ENCODE results near the gene PARVB. TPM values are rescaled to one million over a fixed set of nuclear protein-coding genes. Genes with fewer than 3 reads are reported as not detected.

PARVB gene
- total and polyA plus RNA-seq, 9 of the 15 experiments (the other 6 are each of a cell fraction or from before 2014, with no cell fraction given): 1.1 to 59.2 (median 29.2) TPM

DNA sequence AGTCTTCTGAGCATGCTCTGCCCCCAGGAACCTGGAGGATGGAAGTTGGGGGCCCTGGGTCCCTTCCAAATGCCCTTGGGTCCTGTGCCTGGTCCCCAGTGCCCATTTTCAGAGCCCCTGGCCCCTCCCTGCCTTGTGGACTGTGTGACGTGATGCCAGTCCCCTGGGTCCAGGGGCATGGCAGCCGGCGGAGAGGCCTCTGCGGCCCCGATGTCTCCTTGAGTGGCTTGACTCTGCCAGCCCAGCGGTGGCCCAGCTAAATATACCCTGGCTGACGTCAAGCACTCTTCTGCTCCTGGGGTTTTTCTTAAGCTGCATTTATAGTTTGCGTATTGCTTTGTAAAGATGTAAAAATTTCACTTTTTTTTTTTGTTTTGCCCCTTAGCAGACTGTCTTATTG lies 121.4 kb downstream of the PARVB start (continued):
- TF ChIP-seq MCM5 (IDR thresholded peaks at IDR 0.05; ENCODE audit: low read depth) (no peak), ERF (CRISPR knock-in tag; IDR thresholded peaks at IDR 0.05) (no peak)

DNA sequence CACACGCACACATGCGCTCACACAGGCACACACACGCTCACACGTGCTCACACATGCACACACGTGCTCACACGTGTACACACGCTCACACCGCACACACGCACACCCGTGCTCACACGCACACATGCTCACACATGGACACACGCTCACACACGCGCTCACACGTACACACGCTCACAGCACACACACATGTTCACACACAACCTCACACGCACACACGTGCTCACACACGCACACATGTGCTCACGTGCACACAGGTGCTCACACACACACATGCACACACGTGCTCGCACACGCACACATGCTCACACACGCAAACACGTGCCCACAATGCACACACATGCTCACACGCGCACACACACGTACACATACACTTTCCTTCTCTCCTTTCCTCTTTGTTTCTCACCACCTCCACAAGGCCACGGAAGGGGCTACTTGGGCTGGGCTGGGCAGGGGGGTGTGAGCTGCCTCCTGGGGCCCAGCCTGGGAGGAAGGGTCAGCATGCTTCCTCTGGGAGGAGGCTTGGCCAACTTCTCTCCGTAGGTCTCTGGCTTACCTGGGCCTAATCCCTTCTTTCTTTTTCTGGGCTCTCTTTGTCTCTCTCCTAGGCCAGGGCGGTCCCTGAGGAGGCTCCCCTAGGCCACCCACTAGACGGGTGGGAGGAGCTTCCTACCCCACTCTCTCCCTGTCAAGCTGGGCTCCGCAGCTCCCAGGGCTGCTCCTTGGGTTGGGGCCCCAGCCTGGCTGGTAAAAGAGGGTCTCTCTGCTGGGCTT lies 122.2 kb downstream of the PARVB start:
- 85% methylated on average over 12 of the region's 33 CpGs for WGBS (ENCODE audit: insufficient coverage, low coverage, missing lambda C conversion rate)
- Histone ChIP-seq H3K9me3 (replicated peaks; ENCODE audit: control insufficient read depth, insufficient read depth, low read depth, low read length) (no peaks in the 10 kb centered on the region), H3K9me1 (ENCODE audit: control insufficient read depth, insufficient read depth, low read length) (peaks cover 5% of the 10 kb centered on the region), H3K4me1 (replicated peaks in 1 of 2; ENCODE audit: control insufficient read depth in 2 of 2, insufficient read depth in 2 of 2, low read length in 2 of 2) (peaks cover 0 to 13% of the 10 kb centered on the region in 2 experiments; a peak in 2 of 5 replicates), H3K4me3 (no peak overlapping the region), H3K27ac (ENCODE audit: extremely low read depth, low read depth, low read length) (no peak overlapping the region), H3K4me2 (ENCODE audit: insufficient read depth, low read length) (no peak overlapping the region), H3K27me3 (ENCODE audit: control insufficient read depth in 2 of 2, insufficient read depth in 2 of 2, low read length in 2 of 2) (no peaks in the 10 kb centered on the region), H3K9ac (ENCODE audit: insufficient read depth in 1 of 2, low read depth in 2 of 2, low read length in 2 of 2) (no peak overlapping the region; a peak in 1 of 4 replicates), H3K36me3 (ENCODE audit: control insufficient read depth, insufficient read depth, low read length) (0 out of 3 replicates have a peak, but pooled peaks cover 5% of the 10 kb centered on the region), H3K79me2 (ENCODE audit: control insufficient read depth, insufficient read depth, low read length) (no peaks in the 10 kb centered on the region), H4K20me1 (replicated peaks; ENCODE audit: control insufficient read depth, insufficient read depth, low read length) (no peaks in the 10 kb centered on the region), H2AFZ (ENCODE audit: low read depth, low read length) (no peak overlapping the region)
- ATAC-seq (no peak), FAIRE-seq (no peak), DNase-seq (ENCODE audit: extremely low read depth in 1 of 4, low spot score in 3 of 4) (no peak)
- intact Hi-C loops (cut with micrococcal nuclease): no loop called here
- ChIA-PET CTCF (ENCODE audit: low intra/inter-chr PET ratio) (no interaction called here), POLR2A (interaction anchor here (0.6 kb wide), 1 partner anchor 100 kb away, joined by 3 read pairs; no protein-coding TSS in a partner anchor)
- in situ Hi-C loops (cut with MboI): no loop called here
- TF ChIP-seq MYNN (IDR thresholded peaks at IDR 0.05) (peak; percentile 60; the same call in 1 of the 2 replicates), MYNN (CRISPR knock-in tag; IDR thresholded peaks at IDR 0.05) (no peak), PHF20 (IDR thresholded peaks at IDR 0.05; ENCODE audit: partially characterized antibody) (peak; percentile 23), TAF15 (IDR thresholded peaks at IDR 0.05; ENCODE audit: low read depth, low read length) (no peak), MEF2A (IDR thresholded peaks at IDR 0.05; ENCODE audit: control insufficient read depth, low read depth, low read length) (no peak), RAD21 (CRISPR knock-in tag; conservative IDR thresholded peaks at IDR 0.05 in 1 of 2, IDR thresholded peaks at IDR 0.05 in 1 of 2) (no peak), ATF4 (CRISPR knock-in tag; IDR thresholded peaks at IDR 0.05) (no peak), NONO (IDR thresholded peaks at IDR 0.05; ENCODE audit: low read depth in 2 of 2, low read length in 1 of 2) (no peak), MTA3 (IDR thresholded peaks at IDR 0.05; ENCODE audit: borderline replicate concordance) (no peak), SLC30A9 (CRISPR knock-in tag; IDR thresholded peaks at IDR 0.05) (no peak), ELF2 (CRISPR knock-in tag; IDR thresholded peaks at IDR 0.05) (no peak), TBL1XR1 (IDR thresholded peaks at IDR 0.05; ENCODE audit: low read length in 2 of 2) (no peak)
- TF ChIP-seq, protein P1, sequence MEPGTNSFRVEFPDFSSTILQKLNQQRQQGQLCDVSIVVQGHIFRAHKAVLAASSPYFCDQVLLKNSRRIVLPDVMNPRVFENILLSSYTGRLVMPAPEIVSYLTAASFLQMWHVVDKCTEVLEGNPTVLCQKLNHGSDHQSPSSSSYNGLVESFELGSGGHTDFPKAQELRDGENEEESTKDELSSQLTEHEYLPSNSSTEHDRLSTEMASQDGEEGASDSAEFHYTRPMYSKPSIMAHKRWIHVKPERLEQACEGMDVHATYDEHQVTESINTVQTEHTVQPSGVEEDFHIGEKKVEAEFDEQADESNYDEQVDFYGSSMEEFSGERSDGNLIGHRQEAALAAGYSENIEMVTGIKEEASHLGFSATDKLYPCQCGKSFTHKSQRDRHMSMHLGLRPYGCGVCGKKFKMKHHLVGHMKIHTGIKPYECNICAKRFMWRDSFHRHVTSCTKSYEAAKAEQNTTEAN (CRISPR knock-in tag; IDR thresholded peaks at IDR 0.05): peak; percentile 93
- BruUV-seq (replicated peaks): no TSS peak
